Right ventricle myocardium inferior (tissue), 1 donor: ENCODE results near the gene TNIK. TPM values are rescaled to one million over a fixed set of nuclear protein-coding genes. Genes with fewer than 3 reads are reported as not detected.
"Not testable (repeated sequence)": the region's sequence is repeated elsewhere in the genome, so short reads cannot be mapped to it uniquely, and the experiment has no call there.

Experiments
- ATAC-seq: fragments of 200-7000 bp; cut with Tn5 transposase; one replicate; pipeline ENCODE4 v1.9.1; 2020; ENCODE audit warnings: mild to moderate bottlenecking, moderate library complexity
- DNase-seq: peaks from one replicate; pipeline ENCODE4 v3.0.0; 2021; ENCODE audit errors: missing footprints
- intact Hi-C: fragments of 100-400 bp; cut with DNase I; formaldehyde crosslinking; loops from one replicate; pipeline ENCODE4 v1.11.0; 2022
- total RNA-seq: library from RNA; stranded (reverse); fragmentation: NEBNext Ultra II Directional; extraction: Animal tissue kit (Norgen Biotek cat#: 25700); gene quantifications from one replicate; pipeline ENCODE4 v1.2.1, GENCODE V29; 2021
- donor health status: DM: no; HTN: yes; CAD: no; lungs with severe emphysema.

TNIK gene
- total RNA-seq, 1 donor from 2014 or later = 29.1 TPM

- ATAC-seq (peak; percentile 71), DNase-seq (no peak)
- intact Hi-C loops = loop anchor here (5.0 kb wide), 2 partner anchors 57 to 73 kb away; no protein-coding TSS in a partner anchor
Measured at GRCh38 chr3:171399842-171400241, 60.4 kb downstream of the TNIK start.

GRCh38 chr3:171398343-171398742, 61.9 kb downstream of the TNIK start:
- peak; percentile 53 for ATAC-seq
- DNase-seq = no peak
- intact Hi-C loops = loop anchor here (5.0 kb wide), 1 partner anchor 71 kb away; no protein-coding TSS in a partner anchor

GRCh38 chr3:171397089-171397488, 63.1 kb downstream of the TNIK start:
- DNase-seq = no peak
- ATAC-seq = no peak
- intact Hi-C loops = loop anchor here (5.0 kb wide), 1 partner anchor 70 kb away; no protein-coding TSS in a partner anchor

- ATAC-seq (no peak), DNase-seq (no peak)
- intact Hi-C loops = loop anchor here (5.0 kb wide), 1 partner anchor 69 kb away; no protein-coding TSS in a partner anchor
Measured at GRCh38 chr3:171396048-171396447, 64.2 kb downstream of the TNIK start.

GRCh38 chr3:171393032-171393744, 67.0 kb downstream of the TNIK start:
- intact Hi-C loops = no loop called here
- peak; percentile 22 for ATAC-seq

GRCh38 chr3:171391432-171391831, 68.8 kb downstream of the TNIK start:
- ATAC-seq = no peak
- no peak for DNase-seq
- intact Hi-C loops = no loop called here

More at GRCh38 chr3:171393032-171393744, 67.0 kb downstream of the TNIK start:
- DNase-seq = no peak

- DNase-seq = no peak
- intact Hi-C loops = no loop called here
Measured at GRCh38 chr3:171390051-171390941, 69.9 kb downstream of the TNIK start.

GRCh38 chr3:171389491-171389890, 70.7 kb downstream of the TNIK start:
- no peak for DNase-seq
- intact Hi-C loops = no loop called here

More at GRCh38 chr3:171390051-171390941, 69.9 kb downstream of the TNIK start:
- ATAC-seq = peak; percentile 31

GRCh38 chr3:171388527-171388926, 71.7 kb downstream of the TNIK start:
- DNase-seq = no peak
- ATAC-seq = no peak
- intact Hi-C loops = no loop called here

More at GRCh38 chr3:171389491-171389890, 70.7 kb downstream of the TNIK start:
- ATAC-seq = no peak

- intact Hi-C loops = no loop called here
- no peak for ATAC-seq
- no peak for DNase-seq
Measured at GRCh38 chr3:171387062-171387461, 73.1 kb downstream of the TNIK start.

- intact Hi-C loops = no loop called here
- DNase-seq (no peak), ATAC-seq (no peak)
Measured at GRCh38 chr3:171385086-171385485, 75.1 kb downstream of the TNIK start.

GRCh38 chr3:171384101-171384891, 75.9 kb downstream of the TNIK start:
- intact Hi-C loops = no loop called here
- ATAC-seq (no peak), DNase-seq (no peak)

- ATAC-seq (no peak), DNase-seq (no peak)
- intact Hi-C loops = no loop called here
Measured at GRCh38 chr3:171383206-171384018, 76.8 kb downstream of the TNIK start.

- intact Hi-C loops, DNase-seq: not testable (repeated sequence)
- ATAC-seq = peak; percentile 9
Measured at GRCh38 chr3:171382347-171382746, 77.9 kb downstream of the TNIK start.

GRCh38 chr3:171380711-171381425, 79.3 kb downstream of the TNIK start:
- DNase-seq (no peak), ATAC-seq (no peak)
- intact Hi-C loops = no loop called here

GRCh38 chr3:171379961-171380483, 80.2 kb downstream of the TNIK start:
- DNase-seq = no peak
- ATAC-seq = no peak
- intact Hi-C loops = no loop called here

GRCh38 chr3:171379281-171379680, 80.9 kb downstream of the TNIK start:
- DNase-seq = no peak
- intact Hi-C loops = no loop called here
- no peak for ATAC-seq
